IMR-90 (cell line): Measurements from ENCODE around the gene OR5L1. TPM values are rescaled to one million over a fixed set of nuclear protein-coding genes. Genes with fewer than 3 reads are reported as not detected.

Source experiments
- ATAC-seq: fragments of 200-7000 bp; cut with Tn5 transposase; 2 replicates; pipeline ENCODE4 v1.9.1; 2020; ENCODE audit warnings: low read depth, mild to moderate bottlenecking, moderate library complexity
- Bru-seq: library from RNA; stranded (reverse); fragments of 400-500 nt; gene quantifications from one replicate; lab custom pipeline; 2021; lab: Mats Ljungman, UMichigan
- BruChase-seq, 2 experiments: library from RNA; stranded (reverse); fragments of 400-500 nt; gene quantifications; one replicate each; lab custom pipeline; 2021; lab: Mats Ljungman, UMichigan
- BruUV-seq: library from RNA; stranded (reverse); fragments of 400-500 nt; replicated peaks from 2 replicates; lab custom pipeline; 2021; lab: Mats Ljungman, UMichigan
- CTCF ChIA-PET: fragments of 300-600 bp; formaldehyde crosslinking; extraction: SDS; loops from one replicate; lab custom pipeline; 2021; ENCODE audit warnings: antibody characterized with exemption; lab: Yijun Ruan, JAX
- POLR2A ChIA-PET: fragments of 300-600 bp; sonication (Branson Sonifier 250); formaldehyde crosslinking; loops from one replicate; lab custom pipeline; 2022; ENCODE audit warnings: antibody characterized with exemption; ENCODE audit not compliant: unreplicated experiment; lab: Charles Lee
- DNase-seq: peaks from one replicate; pipeline ENCODE4 v3.0.0; 2013
- H2AFZ ChIP-seq: replicated peaks from 2 replicates; pipeline ENCODE3; 2013; ENCODE audit warnings: low read length, mild to moderate bottlenecking; ENCODE audit not compliant: poor library complexity
- H2AK5ac ChIP-seq: 2 replicates; pipeline ENCODE4 v1.6.1; 2013; ENCODE audit warnings: low read depth, low read length, inconsistent platforms
- H2AK9ac ChIP-seq: replicated peaks from 2 replicates; pipeline ENCODE3; 2013; ENCODE audit warnings: mild to moderate bottlenecking, low read depth, low read length, moderate library complexity; ENCODE audit not compliant: poor library complexity
- H2BK120ac ChIP-seq: 2 replicates; pipeline ENCODE4 v1.6.1; 2013; ENCODE audit warnings: low read depth, low read length, inconsistent platforms
- H2BK15ac ChIP-seq: 3 replicates; pipeline ENCODE4 v1.6.1; 2013; ENCODE audit warnings: low read depth, low read length, inconsistent platforms
- H2BK20ac ChIP-seq: 2 replicates; pipeline ENCODE4 v1.6.1; 2013; ENCODE audit warnings: low read depth, mild to moderate bottlenecking, inconsistent platforms, low read length, moderate library complexity
- H2BK5ac ChIP-seq: 2 replicates; pipeline ENCODE4 v1.6.1; 2013; ENCODE audit warnings: mild to moderate bottlenecking, low read depth, low read length, inconsistent platforms; ENCODE audit not compliant: poor library complexity, severe bottlenecking
- H3K14ac ChIP-seq: replicated peaks from 2 replicates; pipeline ENCODE4 v1.6.1; 2013; ENCODE audit warnings: low read depth, low read length, inconsistent platforms
- H3K18ac ChIP-seq: 2 replicates; pipeline ENCODE4 v1.6.1; 2013; ENCODE audit warnings: low read depth, low read length, control low read depth
- H3K23ac ChIP-seq: 2 replicates; pipeline ENCODE4 v1.6.1; 2013; ENCODE audit warnings: low read depth, low read length, inconsistent platforms
- H3K27ac ChIP-seq: 2 replicates; pipeline ENCODE4 v1.5.1; 2013; ENCODE audit warnings: mild to moderate bottlenecking, control low read depth, low read length; ENCODE audit not compliant: insufficient read depth
- H3K27me3 ChIP-seq: 2 replicates; pipeline ENCODE4 v1.6.1; 2013; ENCODE audit warnings: low read length; ENCODE audit not compliant: control insufficient read depth, insufficient read depth
- H3K36me3 ChIP-seq: 2 replicates; pipeline ENCODE4 v1.6.1; 2013; ENCODE audit warnings: low read length, mixed read lengths; ENCODE audit not compliant: control insufficient read depth, insufficient read depth
- H3K4ac ChIP-seq: 2 replicates; pipeline ENCODE4 v1.6.1; 2013; ENCODE audit warnings: low read depth, low read length, inconsistent platforms
- H3K4me1 ChIP-seq: 2 replicates; pipeline ENCODE4 v1.6.1; 2013; ENCODE audit warnings: low read length, mixed read lengths; ENCODE audit not compliant: control insufficient read depth, insufficient read depth
- H3K4me2 ChIP-seq: 2 replicates; pipeline ENCODE4 v1.6.1; 2013; ENCODE audit warnings: low read depth, mild to moderate bottlenecking, control low read depth, low read length, moderate library complexity
- H3K4me3 ChIP-seq: 2 replicates; pipeline ENCODE4 v1.5.1; 2013; ENCODE audit warnings: low read depth, mild to moderate bottlenecking, control low read depth, low read length, moderate library complexity; ENCODE audit not compliant: insufficient read depth
- H3K56ac ChIP-seq: 2 replicates; pipeline ENCODE4 v1.6.1; 2013; ENCODE audit warnings: low read length, inconsistent platforms; ENCODE audit not compliant: insufficient read depth; ENCODE audit errors: extremely low read depth
- H3K79me1 ChIP-seq, 2 experiments: 2 replicates each; pipeline ENCODE4 v1.6.1; 2013; ENCODE audit warnings: low read length in 2 of 2, inconsistent platforms in 1 of 2, low read depth in 1 of 2
- H3K9ac ChIP-seq: 2 replicates; pipeline ENCODE4 v1.6.1; 2013; ENCODE audit warnings: low read depth, low read length, control low read depth
- H3K9me1 ChIP-seq: 2 replicates; pipeline ENCODE4 v1.6.1; 2013; ENCODE audit warnings: low read length, inconsistent platforms; ENCODE audit not compliant: insufficient read depth
- H3K9me3 ChIP-seq: 2 replicates; pipeline ENCODE4 v1.6.1; 2013; ENCODE audit warnings: low read length; ENCODE audit not compliant: control insufficient read depth, insufficient read depth
- H4K20me1 ChIP-seq: 2 replicates; pipeline ENCODE4 v1.6.1; 2013; ENCODE audit warnings: low read length, inconsistent platforms; ENCODE audit not compliant: insufficient read depth
- H4K5ac ChIP-seq: 2 replicates; pipeline ENCODE4 v1.6.1; 2013; ENCODE audit warnings: mild to moderate bottlenecking, low read depth, low read length, control low read depth
- H4K8ac ChIP-seq, 2 experiments: 2 replicates each; pipeline ENCODE4 v1.6.1; 2013; ENCODE audit warnings: low read depth in 2 of 2, low read length in 2 of 2, control low read depth in 1 of 2, inconsistent platforms in 1 of 2
- H4K91ac ChIP-seq: 2 replicates; pipeline ENCODE4 v1.6.1; 2013; ENCODE audit warnings: low read depth, low read length, inconsistent platforms; ENCODE audit not compliant: insufficient read depth
- BHLHE40 ChIP-seq: fragments of 150-350 bp; IDR thresholded peaks from 2 replicates; pipeline ENCODE4 v1.6.1; 2016; ENCODE audit warnings: mild to moderate bottlenecking, low read depth, low read length
- CHD1 ChIP-seq: IDR thresholded peaks from 2 replicates; pipeline ENCODE4 v1.6.1; 2012; ENCODE audit warnings: low read depth, low read length, improper control_type of control experiment
- MXI1 ChIP-seq: IDR thresholded peaks from 2 replicates; pipeline ENCODE4 v1.6.1; 2012; ENCODE audit warnings: low read depth, mild to moderate bottlenecking, low read length, moderate library complexity, borderline replicate concordance
- POLR2A ChIP-seq: IDR thresholded peaks from 2 replicates; pipeline ENCODE4 v1.6.1; 2012; ENCODE audit warnings: mild to moderate bottlenecking, low read depth, low read length
- RAD21 ChIP-seq: IDR thresholded peaks from 2 replicates; pipeline ENCODE4 v1.6.1; 2012; ENCODE audit warnings: low read length, improper control_type of control experiment
- RCOR1 ChIP-seq: IDR thresholded peaks from 2 replicates; pipeline ENCODE4 v1.6.1; 2012; ENCODE audit warnings: mild to moderate bottlenecking, low read length, improper control_type of control experiment; ENCODE audit not compliant: insufficient replicate concordance
- WGBS, 2 experiments: methylation state at CpG; one replicate each; pipeline versions ENCODE4 v1.1.5 to v1.1.7; 2013; ENCODE audit warnings: missing lambda C conversion rate in 2 of 2; ENCODE audit not compliant: insufficient read length in 1 of 2; ENCODE audit errors: extremely low coverage in 2 of 2; 5-methylcytosine and 5-hydroxymethylcytosine counted together
- dilution Hi-C: fragments of 300-500 bp; cut with HindIII; formaldehyde crosslinking; loops from one replicate; pipeline ENCODE4 v1.14.3; 2018; ENCODE audit warnings: low sequenced_read_pairs; ENCODE audit not compliant: unreplicated experiment
- in situ Hi-C: fragments of 300-500 bp; cut with MboI; formaldehyde crosslinking; loops from 3 replicates; pipeline ENCODE4 v1.14.3; 2019; ENCODE audit warnings: low sequenced_read_pairs, inconsistent platforms, mixed read lengths
- intact Hi-C: fragments of 100-400 bp; cut with micrococcal nuclease; formaldehyde crosslinking; loops from 2 replicates; pipeline ENCODE4 v1.10.0; 2022
- long read RNA-seq: library from polyadenylated mRNA; unstranded; transcript quantifications from one replicate; pipeline ENCODE4 v2.0.0, GENCODE V29; 2021; ENCODE audit not compliant: unreplicated experiment
- polyA plus RNA-seq, 3 experiments: library from polyadenylated mRNA; depleted of rRNA; stranded (reverse); fragments of >200 nt; gene quantifications; 2 replicates each; pipeline ENCODE4 v1.2.3, GENCODE V29; 2012; ENCODE audit warnings: low replicate concordance in 1 of 3
- total RNA-seq: library from RNA; depleted of rRNA; stranded (reverse); fragments of >200 nt; gene quantifications from 2 replicates; pipeline ENCODE4 v1.2.3, GENCODE V29; 2012; rRNA removed

The OR5L1 gene
- not detected in 2 replicates for total RNA-seq
- polyA plus RNA-seq (2012; rRNA removed): not detected in 2 replicates
- polyA plus RNA-seq (2012; cell fraction: cytosol; rRNA removed): not detected in 2 replicates
- polyA plus RNA-seq (2012; cell fraction: nucleus; rRNA removed; ENCODE audit: low replicate concordance): not detected in 2 replicates
- Bru-seq, nascent RNA: not detected
- BruChase-seq, experiment 1, labeled RNA remaining after a 6-hour chase: not detected
- not detected for BruChase-seq, experiment 2, labeled RNA remaining after a 2-hour chase
- long read RNA-seq: 0 reads

GRCh38 chr11:55811067-55811466 is at the start of gene OR5L1:
TSS of gene OR5L1 (plus strand) at chr11:55811367. CDS start at chr11:55811467, 100 bp downstream.
- H2BK20ac ChIP-seq: no peak within 1 kb of the TSS
- no peak within 1 kb of the TSS for H3K18ac ChIP-seq
- no peak within 1 kb of the TSS for H2BK120ac ChIP-seq
- ChIA-PET POLR2A (no interaction called here), CTCF (no interaction called here)
- no CpG with 5 or more reads among the region's 1 CpG for WGBS, 2 experiments
- H3K27ac ChIP-seq: no peak within 1 kb of the TSS
- ATAC-seq (no peak), DNase-seq (no peak)
- no peak within 1 kb of the TSS for H2AFZ ChIP-seq
- H3K4ac ChIP-seq: no peak within 1 kb of the TSS
- H3K79me1 ChIP-seq: no peaks in the 10 kb centered on the region
- H3K27me3 ChIP-seq: no peaks in the 10 kb centered on the region
- dilution Hi-C loops: no loop called here
- in situ Hi-C loops: no loop called here
- H3K23ac ChIP-seq: no peak within 1 kb of the TSS
- no peak within 1 kb of the TSS for H3K14ac ChIP-seq
- no peaks in the 10 kb centered on the region for H3K36me3 ChIP-seq
- H2BK5ac ChIP-seq: no peak within 1 kb of the TSS
- no peak within 1 kb of the TSS for H3K9ac ChIP-seq
- H3K4me1 ChIP-seq: no peaks in the 10 kb centered on the region
- no peak within 1 kb of the TSS for H2BK15ac ChIP-seq
- H3K9me3 ChIP-seq: peaks cover 10% of the 10 kb centered on the region; the same call in 1 of the 2 replicates
- no peak within 1 kb of the TSS for H3K4me2 ChIP-seq
- H4K91ac ChIP-seq: no peak within 1 kb of the TSS
- intact Hi-C loops: no loop called here
- H4K20me1 ChIP-seq: no peaks in the 10 kb centered on the region
- H2AK5ac ChIP-seq: no peak within 1 kb of the TSS
- no peak within 1 kb of the TSS for H3K4me3 ChIP-seq
- no peak within 1 kb of the TSS for H4K8ac ChIP-seq
- H4K5ac ChIP-seq: no peak within 1 kb of the TSS
- TF ChIP-seq CHD1 (no peak), MXI1 (no peak), RAD21 (no peak), POLR2A (no peak), RCOR1 (no peak), BHLHE40 (no peak)
- H3K56ac ChIP-seq: no peak within 1 kb of the TSS
- H2AK9ac ChIP-seq: no peak within 1 kb of the TSS
- BruUV-seq: no TSS peak
- no peaks in the 10 kb centered on the region for H3K9me1 ChIP-seq
